ENCODE data around the gene CACNA1C.

Gene CACNA1C

GRCh38 chr12:2256915-2257314, 204.1 kb downstream of the CACNA1C start:
- no peak for DNase-seq (ENCODE audit: low read depth)
- TF ChIP-seq CTCF (IDR thresholded peaks at IDR 0.05; ENCODE audit: insufficient read depth, low read depth, low read length, missing control alignments) = no peak
- H3K4me3 ChIP-seq (ENCODE audit: low read length) = no peak overlapping the region

GRCh38 chr12:2258025-2258424, 205.2 kb downstream of the CACNA1C start:
- no peak overlapping the region for H3K4me3 ChIP-seq (ENCODE audit: low read length)
- no peak for TF ChIP-seq CTCF (IDR thresholded peaks at IDR 0.05; ENCODE audit: insufficient read depth, low read depth, low read length, missing control alignments)
- DNase-seq (ENCODE audit: low read depth) = no peak

GRCh38 chr12:2259369-2259768, 206.6 kb downstream of the CACNA1C start:
- TF ChIP-seq CTCF (IDR thresholded peaks at IDR 0.05; ENCODE audit: insufficient read depth, low read depth, low read length, missing control alignments) = no peak
- no peak for DNase-seq (ENCODE audit: low read depth)
- no peak overlapping the region for H3K4me3 ChIP-seq (ENCODE audit: low read length)

GRCh38 chr12:2260441-2260840, 207.7 kb downstream of the CACNA1C start:
- no peak for DNase-seq (ENCODE audit: low read depth)
- H3K4me3 ChIP-seq (ENCODE audit: low read length) = no peak overlapping the region
- no peak for TF ChIP-seq CTCF (IDR thresholded peaks at IDR 0.05; ENCODE audit: insufficient read depth, low read depth, low read length, missing control alignments)

- no peak for TF ChIP-seq CTCF (IDR thresholded peaks at IDR 0.05; ENCODE audit: insufficient read depth, low read depth, low read length, missing control alignments)
- no peak overlapping the region for H3K4me3 ChIP-seq (ENCODE audit: low read length)
- DNase-seq (ENCODE audit: low read depth) = no peak
Observed at GRCh38 chr12:2261708-2262107, 208.9 kb downstream of the CACNA1C start.

- H3K4me3 ChIP-seq (ENCODE audit: low read length) = no peak overlapping the region
- TF ChIP-seq CTCF (IDR thresholded peaks at IDR 0.05; ENCODE audit: insufficient read depth, low read depth, low read length, missing control alignments) = no peak
- DNase-seq (ENCODE audit: low read depth) = no peak
Observed at GRCh38 chr12:2262449-2262848, 209.7 kb downstream of the CACNA1C start.

GRCh38 chr12:2263901-2264300, 211.1 kb downstream of the CACNA1C start:
- DNase-seq (ENCODE audit: low read depth) = no peak
- H3K4me3 ChIP-seq (ENCODE audit: low read length) = no peak overlapping the region
- no peak for TF ChIP-seq CTCF (IDR thresholded peaks at IDR 0.05; ENCODE audit: insufficient read depth, low read depth, low read length, missing control alignments)

All from epithelial cell of esophagus (primary cell).